HepG2 (cell line): ENCODE results near the gene ADAMTS4. TPM values are rescaled to one million over a fixed set of nuclear protein-coding genes. Genes with fewer than 3 reads are reported as not detected.

ENCODE experiments used
- FOXK1 ChIP-seq: sonication (generic); formaldehyde crosslinking; IDR thresholded peaks from 2 replicates; pipeline ENCODE4 v1.4.0; 2020; ENCODE audit warnings: low read depth, missing genetic modification reagents, borderline replicate concordance
- HNRNPLL ChIP-seq: fragments of 200-400 bp; formaldehyde crosslinking; IDR thresholded peaks from 2 replicates; pipeline ENCODE4 v1.6.1; 2017; ENCODE audit warnings: mild to moderate bottlenecking, low read depth, low read length; ENCODE audit not compliant: poor library complexity, severe bottlenecking
- NCOA2 ChIP-seq: sonication (generic); formaldehyde crosslinking; IDR thresholded peaks from 2 replicates; pipeline ENCODE4 v1.8.0; 2022; ENCODE audit warnings: inconsistent platforms
- PAF1 ChIP-seq: IDR thresholded peaks from 2 replicates; pipeline ENCODE4 v1.6.1; 2016; ENCODE audit warnings: missing genetic modification reagents, missing compliant biosample characterization
- PHB2 ChIP-seq: fragments of 450-650 bp; IDR thresholded peaks from 2 replicates; pipeline ENCODE4 v1.6.1; 2018; ENCODE audit not compliant: partially characterized antibody
- SMAD1 ChIP-seq: sonication (generic); formaldehyde crosslinking; IDR thresholded peaks from 2 replicates; pipeline ENCODE4 v1.4.0; 2020; ENCODE audit warnings: missing genetic modification reagents, low read depth, mild to moderate bottlenecking, borderline replicate concordance
- SYNCRIP ChIP-seq: fragments of 200-400 bp; formaldehyde crosslinking; IDR thresholded peaks from 2 replicates; pipeline ENCODE4 v1.6.1; 2018; ENCODE audit warnings: mild to moderate bottlenecking, low read depth, low read length; ENCODE audit not compliant: insufficient read depth
- ZNF292 ChIP-seq: sonication (generic); formaldehyde crosslinking; IDR thresholded peaks from 2 replicates; pipeline ENCODE4 v1.8.1; 2022; ENCODE audit warnings: mild to moderate bottlenecking, low read depth, missing genetic modification reagents, borderline replicate concordance
- ZNF589 ChIP-seq: sonication (generic); formaldehyde crosslinking; conservative IDR thresholded peaks from 2 replicates; pipeline ENCODE4 v1.8.0; 2022; ENCODE audit warnings: mild to moderate bottlenecking, moderate library complexity, missing genetic modification reagents
- ZNF598 ChIP-seq: sonication (generic); formaldehyde crosslinking; IDR thresholded peaks from 2 replicates; pipeline ENCODE4 v1.5.1; 2020; ENCODE audit warnings: mild to moderate bottlenecking, missing genetic modification reagents, borderline replicate concordance
- ZZZ3 ChIP-seq: sonication (generic); formaldehyde crosslinking; IDR thresholded peaks from 2 replicates; pipeline ENCODE4 v1.4.0; 2020; ENCODE audit warnings: missing genetic modification reagents, mild to moderate bottlenecking, borderline replicate concordance
- polyA plus RNA-seq, 8 experiments: library from polyadenylated mRNA; depleted of rRNA in 3 of 8; stranded (reverse) in 7 of 8; unstranded in 1 of 8; fragments of >200 nt; fragmentation: Illumina TruSeq in 4 of 8; extraction: Trizol in 4 of 8; gene quantifications; 2 replicates each; pipeline versions ENCODE4 v1.2.1 to v1.2.3, GENCODE V29; 2011 to 2016; ENCODE audit warnings: low read depth in 4 of 8, missing spikeins in 1 of 8, mixed read lengths in 1 of 8; ENCODE audit not compliant: insufficient read depth in 1 of 8
- total RNA-seq, 5 experiments: library from RNA; depleted of rRNA; stranded (reverse); fragments of >200 nt; fragmentation: Illumina TruSeq; extraction: Trizol; gene quantifications; 2 replicates each; pipeline ENCODE4 v1.2.3, GENCODE V29; 2016; ENCODE audit warnings: low read depth in 1 of 5
- TF ChIP-seq, protein P1 (sequence below): sonication (generic); formaldehyde crosslinking; IDR thresholded peaks from 2 replicates; pipeline ENCODE4 v1.5.0; 2020; ENCODE audit warnings: mild to moderate bottlenecking, missing genetic modification reagents, borderline replicate concordance
- TF ChIP-seq, protein P2 (sequence below): sonication (generic); formaldehyde crosslinking; IDR thresholded peaks from 2 replicates; pipeline ENCODE4 v1.4.0; 2020; ENCODE audit warnings: mild to moderate bottlenecking, missing genetic modification reagents, borderline replicate concordance

The ADAMTS4 gene
- total and polyA plus RNA-seq, 2 of the 13 experiments (the other 11 are each of a cell fraction or from before 2014, with no cell fraction given), result 0.51 to 1.7 TPM

DNA sequence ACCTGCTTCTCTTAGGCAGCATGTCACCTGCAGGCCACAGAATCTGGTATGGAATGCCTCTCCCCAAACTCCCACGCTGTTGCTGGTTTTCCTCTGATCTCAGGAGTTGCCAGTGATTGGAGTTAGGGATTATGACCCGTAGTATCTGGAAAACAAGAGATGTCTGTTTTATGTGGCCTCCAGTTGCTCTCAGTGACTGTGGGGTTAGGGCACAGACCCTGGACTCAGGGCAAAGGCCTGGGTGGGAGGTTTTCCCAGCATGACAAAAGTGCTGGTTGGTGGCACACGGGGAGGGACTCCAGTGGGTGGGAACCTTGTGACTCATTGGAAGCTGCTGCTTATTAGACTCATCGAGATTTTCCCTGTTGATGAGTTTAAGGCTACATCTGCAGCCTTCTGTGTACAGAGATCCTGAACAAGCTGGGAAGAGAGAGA is 39.2 kb upstream of the ADAMTS4 start, which contains the start of gene NR1I3 (continued):
- TF ChIP-seq FOXK1 (peak; percentile 30; the same call in 1 of the 2 replicates), NCOA2 (peak; percentile 44; the same call in 1 of the 2 replicates), PHB2 (no peak), ZNF598 (no peak), SMAD1 (no peak), ZNF292 (CRISPR knock-in tag) (peak; percentile 90; the same call in 1 of the 2 replicates), ZZZ3 (CRISPR knock-in tag) (no peak), HNRNPLL (no peak), ZNF589 (CRISPR knock-in tag) (no peak; the same call in 1 of the 2 replicates), PAF1 (no peak), SYNCRIP (no peak)
- TF ChIP-seq, protein P1, sequence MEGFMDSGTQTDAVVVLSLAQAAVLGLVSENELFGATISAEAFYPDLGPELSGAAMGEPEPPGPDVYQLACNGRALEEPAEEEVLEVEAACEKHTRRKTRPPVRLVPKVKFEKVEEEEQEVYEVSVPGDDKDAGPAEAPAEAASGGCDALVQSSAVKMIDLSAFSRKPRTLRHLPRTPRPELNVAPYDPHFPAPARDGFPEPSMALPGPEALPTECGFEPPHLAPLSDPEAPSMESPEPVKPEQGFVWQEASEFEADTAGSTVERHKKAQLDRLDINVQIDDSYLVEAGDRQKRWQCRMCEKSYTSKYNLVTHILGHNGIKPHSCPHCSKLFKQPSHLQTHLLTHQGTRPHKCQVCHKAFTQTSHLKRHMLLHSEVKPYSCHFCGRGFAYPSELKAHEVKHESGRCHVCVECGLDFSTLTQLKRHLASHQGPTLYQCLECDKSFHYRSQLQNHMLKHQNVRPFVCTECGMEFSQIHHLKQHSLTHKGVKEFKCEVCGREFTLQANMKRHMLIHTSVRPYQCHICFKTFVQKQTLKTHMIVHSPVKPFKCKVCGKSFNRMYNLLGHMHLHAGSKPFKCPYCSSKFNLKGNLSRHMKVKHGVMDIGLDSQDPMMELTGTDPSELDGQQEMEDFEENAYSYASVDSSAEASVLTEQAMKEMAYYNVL (CRISPR knock-in tag), result no peak
- TF ChIP-seq, protein P2, sequence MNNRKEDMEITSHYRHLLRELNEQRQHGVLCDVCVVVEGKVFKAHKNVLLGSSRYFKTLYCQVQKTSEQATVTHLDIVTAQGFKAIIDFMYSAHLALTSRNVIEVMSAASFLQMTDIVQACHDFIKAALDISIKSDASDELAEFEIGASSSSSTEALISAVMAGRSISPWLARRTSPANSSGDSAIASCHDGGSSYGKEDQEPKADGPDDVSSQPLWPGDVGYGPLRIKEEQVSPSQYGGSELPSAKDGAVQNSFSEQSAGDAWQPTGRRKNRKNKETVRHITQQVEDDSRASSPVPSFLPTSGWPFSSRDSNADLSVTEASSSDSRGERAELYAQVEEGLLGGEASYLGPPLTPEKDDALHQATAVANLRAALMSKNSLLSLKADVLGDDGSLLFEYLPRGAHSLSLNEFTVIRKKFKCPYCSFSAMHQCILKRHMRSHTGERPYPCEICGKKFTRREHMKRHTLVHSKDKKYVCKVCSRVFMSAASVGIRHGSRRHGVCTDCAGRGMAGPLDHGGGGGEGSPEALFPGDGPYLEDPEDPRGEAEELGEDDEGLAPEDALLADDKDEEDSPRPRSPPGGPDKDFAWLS (CRISPR knock-in tag), result no peak
